HepG2 (cell line): ENCODE data around the gene TRMT112. TPM values are rescaled to one million over a fixed set of nuclear protein-coding genes. Genes with fewer than 3 reads are reported as not detected.
A peak's percentile ranks its signal among the peaks of the same experiment; 100 is the strongest.

Source experiments
- ATF4 ChIP-seq, 2 experiments: fragments of 450-650 bp in 1 of 2; sonication (generic) in 1 of 2; formaldehyde crosslinking; IDR thresholded peaks; 2 replicates each; pipeline versions ENCODE4 v1.5.0 to v1.8.0; 2020 to 2022; ENCODE audit warnings: mild to moderate bottlenecking in 1 of 2, missing genetic modification reagents in 1 of 2
- CHD2 ChIP-seq: IDR thresholded peaks from 2 replicates; pipeline ENCODE4 v1.6.1; 2011; ENCODE audit warnings: low read depth, low read length, improper control_type of control experiment
- DBP ChIP-seq: sonication (generic); formaldehyde crosslinking; IDR thresholded peaks from 2 replicates; pipeline ENCODE4 v1.4.0; 2020; ENCODE audit warnings: missing genetic modification reagents; ENCODE audit errors: not compliant biosample characterization
- FOXO4 ChIP-seq: sonication (generic); formaldehyde crosslinking; conservative IDR thresholded peaks from 2 replicates; pipeline ENCODE4 v1.8.1; 2023; ENCODE audit warnings: missing genetic modification reagents
- HNRNPLL ChIP-seq: fragments of 200-400 bp; formaldehyde crosslinking; IDR thresholded peaks from 2 replicates; pipeline ENCODE4 v1.6.1; 2017; ENCODE audit warnings: mild to moderate bottlenecking, low read depth, low read length; ENCODE audit not compliant: poor library complexity, severe bottlenecking
- IKZF5 ChIP-seq: IDR thresholded peaks from 2 replicates; pipeline ENCODE4 v1.6.1; 2018; ENCODE audit warnings: missing genetic modification reagents, mild to moderate bottlenecking, missing compliant biosample characterization
- KDM4B ChIP-seq: sonication (generic); formaldehyde crosslinking; IDR thresholded peaks from 2 replicates; pipeline ENCODE4 v1.4.0; 2020; ENCODE audit warnings: missing genetic modification reagents
- MYPOP ChIP-seq: sonication (generic); formaldehyde crosslinking; IDR thresholded peaks from 2 replicates; pipeline ENCODE4 v1.8.1; 2023; ENCODE audit warnings: mild to moderate bottlenecking, moderate library complexity, missing genetic modification reagents
- ZBTB7B ChIP-seq: sonication (generic); formaldehyde crosslinking; IDR thresholded peaks from 2 replicates; pipeline ENCODE4 v1.4.0; 2020; ENCODE audit warnings: missing genetic modification reagents
- ZFP36L2 ChIP-seq: sonication (generic); formaldehyde crosslinking; IDR thresholded peaks from 2 replicates; pipeline ENCODE4 v1.4.0; 2020; ENCODE audit warnings: missing genetic modification reagents
- ZIK1 ChIP-seq: sonication (generic); formaldehyde crosslinking; IDR thresholded peaks from 2 replicates; pipeline ENCODE4 v1.5.0; 2020; ENCODE audit warnings: mild to moderate bottlenecking, low read depth, missing genetic modification reagents, borderline replicate concordance
- ZNF574 ChIP-seq: sonication (generic); formaldehyde crosslinking; IDR thresholded peaks from 2 replicates; pipeline ENCODE4 v1.4.0; 2020; ENCODE audit warnings: missing genetic modification reagents
- ZNF737 ChIP-seq: sonication (generic); formaldehyde crosslinking; IDR thresholded peaks from 2 replicates; pipeline ENCODE4 v1.5.0; 2020; ENCODE audit warnings: missing genetic modification reagents, mild to moderate bottlenecking, borderline replicate concordance
- ZNF800 ChIP-seq: sonication (generic); formaldehyde crosslinking; IDR thresholded peaks from 2 replicates; pipeline ENCODE4 v1.4.0; 2020; ENCODE audit warnings: missing genetic modification reagents
- ZNF891 ChIP-seq: sonication (generic); formaldehyde crosslinking; IDR thresholded peaks from 2 replicates; pipeline ENCODE4 v1.5.0; 2020; ENCODE audit warnings: mild to moderate bottlenecking, missing genetic modification reagents
- ZSCAN12 ChIP-seq: sonication (generic); formaldehyde crosslinking; IDR thresholded peaks from 2 replicates; pipeline ENCODE4 v1.9.0; 2021; ENCODE audit warnings: mild to moderate bottlenecking, missing genetic modification reagents
- polyA plus RNA-seq, 8 experiments: library from polyadenylated mRNA; depleted of rRNA in 3 of 8; stranded (reverse) in 7 of 8; unstranded in 1 of 8; fragments of >200 nt; fragmentation: Illumina TruSeq in 4 of 8; extraction: Trizol in 4 of 8; gene quantifications; 2 replicates each; pipeline versions ENCODE4 v1.2.1 to v1.2.3, GENCODE V29; 2011 to 2016; ENCODE audit warnings: low read depth in 4 of 8, missing spikeins in 1 of 8, mixed read lengths in 1 of 8; ENCODE audit not compliant: insufficient read depth in 1 of 8
- total RNA-seq, 5 experiments: library from RNA; depleted of rRNA; stranded (reverse); fragments of >200 nt; fragmentation: Illumina TruSeq; extraction: Trizol; gene quantifications; 2 replicates each; pipeline ENCODE4 v1.2.3, GENCODE V29; 2016; ENCODE audit warnings: low read depth in 1 of 5

TRMT112 gene
- total and polyA plus RNA-seq, 2 of the 13 experiments (the other 11 are each of a cell fraction or from before 2014, with no cell fraction given) = 186 to 409 TPM

- 0 out of 2 replicates have a peak, but pooled peaks have one; percentile 23 for TF ChIP-seq ZFP36L2 (CRISPR knock-in tag)
- peak; percentile 48 for TF ChIP-seq HNRNPLL
- TF ChIP-seq ZSCAN12 = no peak
- no peak for TF ChIP-seq ZNF737 (CRISPR knock-in tag)
- no peak for TF ChIP-seq ATF4 (CRISPR knock-in tag; IDR thresholded peaks at IDR 0.05)
- TF ChIP-seq ZNF800 (CRISPR knock-in tag) = no peak
- TF ChIP-seq IKZF5 = peak; percentile 80; the same call in 1 of the 2 replicates
- TF ChIP-seq ZNF574 (CRISPR knock-in tag) = peak; percentile 57; the same call in 1 of the 2 replicates
- no peak for TF ChIP-seq FOXO4 (CRISPR knock-in tag)
- peak; percentile 92 for TF ChIP-seq ZBTB7B
- TF ChIP-seq ZIK1 (CRISPR knock-in tag) = peak; percentile 40; the same call in 1 of the 2 replicates
- TF ChIP-seq KDM4B (CRISPR knock-in tag) = peak; percentile 64; the same call in 1 of the 2 replicates
- TF ChIP-seq MYPOP (CRISPR knock-in tag) = peak; percentile 43; the same call in 1 of the 2 replicates
- no peak for TF ChIP-seq CHD2
- no peak for TF ChIP-seq DBP (CRISPR knock-in tag)
- TF ChIP-seq ZNF891 (CRISPR knock-in tag) = peak; percentile 99
These were observed 38.0 kb upstream of the TRMT112 start (continued) for GRCh38 chr11:64355078-64355940.
